GM19238 (cell line): Measurements from ENCODE around the gene LSR.
"Not testable (repeated sequence)": the region's sequence is repeated elsewhere in the genome, so short reads cannot be mapped to it uniquely, and the experiment has no call there.

ENCODE experiments used
- DNase-seq: peaks from one replicate; pipeline ENCODE4 v3.0.0; 2011; ENCODE audit warnings: low spot score; ENCODE audit not compliant: insufficient read length

The LSR gene

GRCh38 chr19:35216833-35217648 lies 31.8 kb upstream of the LSR start:
- DNase-seq = no peak

GRCh38 chr19:35217649-35217990 lies 31.2 kb upstream of the LSR start:
- DNase-seq = no peak

DNA sequence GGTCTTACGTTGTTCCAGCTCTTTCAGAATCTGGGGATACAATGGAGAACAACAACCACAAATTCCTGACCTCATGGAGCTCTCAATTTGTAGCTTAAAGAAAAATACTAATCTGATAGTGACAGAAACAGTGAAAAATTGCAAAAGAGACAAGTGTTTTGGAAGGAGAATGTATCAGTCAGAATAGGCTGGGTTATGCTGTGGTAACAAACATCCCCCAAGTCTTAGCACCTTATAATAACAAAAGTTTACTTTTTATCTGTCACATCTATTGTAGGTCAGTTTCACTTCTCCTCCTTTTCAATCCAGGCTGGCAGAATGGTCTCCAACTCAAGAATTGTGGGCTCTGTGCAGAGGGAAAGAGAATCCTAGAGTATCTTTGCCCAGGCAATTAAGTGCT lies 29.8 kb upstream of the LSR start:
- no peak for DNase-seq

DNA sequence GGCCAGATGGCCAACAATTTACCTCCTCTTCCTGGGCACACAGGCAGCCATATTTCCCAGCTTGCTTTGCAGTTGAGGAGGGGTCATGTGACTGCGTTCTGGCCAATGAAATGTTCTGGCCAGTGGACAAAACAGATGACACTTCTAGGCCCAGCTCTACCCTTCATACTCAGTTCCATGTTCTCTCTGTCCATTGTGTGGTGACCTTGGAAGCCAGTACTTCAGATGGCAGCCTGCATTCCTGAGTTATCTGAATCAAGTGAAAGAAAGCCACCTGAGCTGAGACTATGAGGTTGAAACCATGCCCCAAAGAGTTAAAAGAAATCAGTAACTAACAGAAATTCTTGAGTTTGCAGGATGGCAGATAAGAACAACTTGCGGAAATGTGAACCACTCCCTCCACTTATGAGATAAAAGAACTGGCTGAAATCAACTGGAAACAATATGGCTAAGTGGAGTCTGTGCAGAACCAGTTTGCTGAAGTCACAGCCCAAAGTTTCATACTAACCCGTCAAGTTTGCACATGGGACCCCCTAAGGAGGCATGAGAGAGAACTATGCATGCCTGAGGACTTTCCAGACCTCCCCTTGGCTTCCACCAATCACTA lies 28.4 kb upstream of the LSR start:
- no peak for DNase-seq

DNA sequence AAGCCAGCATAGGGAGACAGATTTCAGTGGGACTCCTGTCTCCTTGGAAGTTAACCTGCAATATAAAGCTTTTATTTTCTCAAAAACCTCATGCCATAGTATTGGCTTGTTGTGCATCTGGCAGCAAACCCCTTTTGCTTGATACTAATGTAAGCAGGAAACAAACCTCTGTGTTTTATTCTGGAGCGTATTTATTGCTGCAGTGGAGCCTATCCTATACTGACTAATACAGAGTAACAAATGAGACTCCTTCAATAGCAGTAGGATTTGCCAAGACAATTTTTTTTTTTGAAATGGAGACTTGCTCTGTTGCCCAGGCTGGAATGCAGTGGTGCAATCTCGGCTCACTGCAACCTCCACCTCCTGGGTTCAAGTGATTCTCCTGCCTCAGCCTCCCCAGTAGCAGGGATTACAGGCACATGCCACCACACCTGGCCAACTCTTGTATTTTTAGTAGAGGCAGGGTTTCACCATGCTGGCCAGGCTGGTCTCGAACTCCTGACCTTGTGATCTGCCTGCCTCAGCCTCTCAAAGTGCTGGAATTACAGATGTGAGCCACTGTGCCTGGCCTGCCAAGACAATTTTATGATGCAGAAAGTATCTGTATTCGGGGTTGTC lies 27.7 kb upstream of the LSR start:
- not testable (repeated sequence) for DNase-seq

- no peak for DNase-seq
Measured at GRCh38 chr19:35222373-35223015, 26.3 kb upstream of the LSR start.

GRCh38 chr19:35223084-35223790 lies 25.6 kb upstream of the LSR start:
- no peak for DNase-seq

DNA sequence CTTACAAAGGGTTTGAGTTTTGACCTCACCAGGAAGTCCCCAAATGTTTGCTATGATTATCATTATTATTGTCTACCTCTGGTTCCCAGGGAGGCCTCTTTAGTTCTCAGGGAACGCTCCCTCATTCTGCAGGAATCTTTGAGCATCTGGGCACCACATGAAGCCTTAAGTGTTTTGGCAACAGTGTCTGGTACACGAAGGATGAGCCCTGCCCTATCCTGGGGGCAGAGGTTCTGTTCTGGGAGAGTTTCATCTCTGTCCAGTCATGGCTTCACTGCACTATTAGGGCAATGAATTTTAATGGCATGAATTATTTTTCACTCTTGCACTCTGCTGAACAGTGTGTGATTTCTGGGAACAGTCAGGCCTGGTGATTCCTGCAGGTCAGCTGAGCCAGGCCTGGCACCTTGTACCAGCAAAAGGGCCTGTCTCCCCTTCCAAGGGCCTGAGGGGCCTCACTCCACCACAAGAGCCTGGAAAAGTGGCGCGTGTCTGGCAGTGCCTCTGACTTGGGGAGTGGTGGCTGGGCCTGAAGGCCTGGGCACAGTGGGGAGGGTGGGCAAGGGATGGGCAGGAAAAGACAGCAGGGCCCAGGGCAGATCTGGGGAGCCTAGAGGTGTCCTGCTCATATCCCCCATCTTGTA lies 24.8 kb upstream of the LSR start:
- no peak for DNase-seq

DNA sequence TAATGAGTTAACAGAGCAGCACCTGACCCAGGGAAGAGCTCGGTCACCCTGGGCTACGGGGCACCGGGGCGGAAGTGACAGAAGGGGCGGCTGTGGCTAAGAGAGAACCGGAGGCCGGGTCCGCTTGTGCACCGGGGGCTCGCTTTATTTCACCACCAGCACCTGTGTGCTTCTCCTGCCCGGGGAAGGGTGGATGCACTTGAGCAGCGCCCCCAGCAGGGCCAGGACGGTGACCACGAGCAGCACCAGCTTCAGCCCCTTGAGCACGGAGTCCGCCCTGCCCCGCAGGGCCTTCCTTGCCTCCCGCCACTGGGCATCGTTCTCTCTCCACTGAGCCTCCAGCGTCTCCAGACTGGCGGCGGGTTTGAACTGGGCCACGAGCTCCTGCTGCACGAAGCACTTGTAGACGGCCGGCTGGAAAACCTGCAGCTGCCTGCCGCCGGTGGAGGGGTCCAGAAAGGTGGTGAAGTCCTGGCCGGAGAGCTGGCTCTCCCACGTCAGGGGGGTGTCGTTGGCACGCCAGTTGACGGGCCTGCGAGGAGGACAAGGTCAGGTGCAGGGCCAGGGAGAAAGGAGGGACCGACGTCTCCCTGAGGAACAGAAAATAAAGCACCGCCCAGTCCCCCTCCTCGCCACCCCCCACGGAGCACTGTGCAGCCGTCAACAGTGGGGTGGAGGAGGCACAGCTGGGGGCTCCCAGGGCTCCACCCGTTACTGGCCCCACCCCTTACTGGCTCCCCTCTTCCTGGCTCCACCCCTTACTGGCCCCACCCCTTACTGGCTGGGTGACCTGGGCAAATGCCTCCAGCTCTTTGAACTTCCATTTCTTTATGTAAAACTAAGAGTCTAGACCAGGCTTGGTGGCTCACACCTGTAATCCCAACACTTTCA lies 23.9 kb upstream of the LSR start:
- no peak for DNase-seq

- DNase-seq = no peak
Measured at GRCh38 chr19:35225951-35226350, 22.9 kb upstream of the LSR start.

DNA sequence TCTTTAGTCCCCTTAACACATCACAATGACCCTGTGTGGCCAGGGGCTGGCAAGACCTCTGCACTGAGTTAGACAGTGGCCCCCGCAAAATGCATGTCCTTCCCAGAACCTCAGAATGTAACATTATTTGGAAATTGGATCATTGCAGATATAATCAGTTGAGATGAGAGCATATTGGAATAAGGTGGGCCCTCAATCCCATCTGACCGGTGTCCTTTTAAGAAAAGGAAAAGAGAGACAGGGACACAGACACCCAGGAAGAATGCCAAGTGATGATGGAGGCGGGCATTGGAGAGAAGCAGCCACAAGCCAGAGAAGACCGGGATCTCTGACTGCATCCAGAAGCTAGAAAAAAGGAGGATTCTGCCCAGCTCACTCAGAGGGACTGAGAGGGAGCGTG lies 22.1 kb upstream of the LSR start:
- DNase-seq = no peak

- DNase-seq = no peak
Measured at GRCh38 chr19:35228177-35228930, 20.4 kb upstream of the LSR start, which contains the start of gene FAM187B. Gene FAM187B (minus strand): TSS chr19:35228739. CDS start chr19:35228680, 59 bp downstream.

DNA sequence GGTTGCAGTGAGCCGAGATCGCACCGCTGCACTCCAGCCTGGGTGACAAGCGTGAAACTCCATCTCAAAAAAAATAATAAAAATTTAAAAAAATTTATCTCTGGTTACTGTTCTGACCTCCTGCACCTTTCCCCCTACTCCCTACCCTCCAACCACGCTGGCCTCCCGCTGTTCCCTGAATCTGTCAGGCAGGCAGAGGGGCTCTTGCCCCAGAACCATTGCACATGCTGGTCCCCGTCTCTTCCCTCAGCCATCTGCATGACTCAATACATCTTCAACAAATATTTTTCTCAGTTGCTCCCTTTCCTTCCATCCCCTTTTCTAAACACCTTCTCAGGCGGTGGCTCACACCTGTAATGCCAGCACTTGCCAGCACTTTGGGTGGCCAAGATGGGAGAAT lies 19.2 kb upstream of the LSR start:
- no peak for DNase-seq

GRCh38 chr19:35231956-35232645 lies 16.7 kb upstream of the LSR start:
- no peak for DNase-seq

DNA sequence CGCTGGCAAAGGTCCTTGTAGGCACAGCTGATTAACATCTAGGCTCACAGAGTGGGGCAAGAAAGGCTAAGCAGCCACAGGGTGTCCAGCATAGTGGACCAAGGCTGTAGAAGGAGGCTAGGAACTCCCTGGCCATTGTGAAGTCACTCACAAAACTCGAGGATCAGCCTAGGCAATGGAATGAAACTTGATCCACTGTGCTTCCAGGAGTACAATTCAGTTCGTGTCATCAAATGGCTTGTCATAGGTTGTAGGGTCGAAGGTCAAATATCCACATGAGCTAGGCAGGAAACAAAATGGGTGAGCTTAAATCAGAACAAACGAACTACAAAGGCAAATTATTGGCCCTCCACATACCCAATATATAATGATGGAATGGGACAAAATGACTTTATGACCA lies 15.9 kb upstream of the LSR start:
- no peak for DNase-seq

- DNase-seq = no peak
Measured at GRCh38 chr19:35236638-35237400, 12.0 kb upstream of the LSR start.

DNA sequence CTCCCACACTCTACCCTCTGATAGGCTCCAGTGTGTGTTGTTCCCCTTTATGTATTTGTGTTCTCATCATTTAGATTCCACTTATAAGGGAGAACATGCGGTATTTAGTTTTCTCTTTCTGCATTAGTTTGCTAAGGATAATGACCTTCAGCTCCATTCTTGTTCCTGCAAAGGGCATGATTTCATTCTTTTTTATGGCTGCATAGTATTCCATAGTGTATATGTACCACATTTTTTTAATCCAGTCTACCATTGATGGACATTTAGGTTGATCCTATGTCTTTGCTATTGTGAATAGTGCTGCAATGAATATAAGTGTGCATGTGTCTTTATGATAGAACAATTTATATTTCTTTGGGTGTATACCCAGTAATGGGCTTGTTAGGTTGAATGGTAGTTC lies 9.2 kb upstream of the LSR start:
- DNase-seq = not testable (repeated sequence)

DNA sequence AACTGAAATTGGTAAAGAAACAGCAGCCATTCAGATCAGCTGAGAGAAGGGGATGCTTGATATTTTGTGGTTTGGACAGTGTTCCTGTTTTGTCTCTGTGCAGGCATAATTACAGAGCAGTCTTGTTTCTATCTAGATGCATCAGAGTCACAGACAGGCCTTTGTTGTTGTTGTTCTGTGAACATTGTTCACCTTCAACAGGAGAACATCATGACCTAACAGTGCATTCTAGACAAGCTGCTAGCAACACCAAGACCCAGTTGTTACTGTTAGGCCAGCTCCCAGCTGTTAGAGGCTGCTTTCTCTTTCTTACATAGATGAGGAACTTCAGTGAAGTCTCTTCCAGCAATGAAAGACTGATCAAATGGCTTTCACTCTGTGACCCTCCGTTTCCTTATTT lies 8.5 kb upstream of the LSR start:
- DNase-seq = no peak
